ENCODE data around the gene GALR2. TPM values are rescaled to one million over a fixed set of nuclear protein-coding genes. Genes with fewer than 3 reads are reported as not detected.
A peak's percentile ranks its signal among the peaks of the same experiment; 100 is the strongest.
"Not testable (repeated sequence)": the region's sequence is repeated elsewhere in the genome, so short reads cannot be mapped to it uniquely, and the experiment has no call there.

Gene GALR2
- total and polyA plus RNA-seq, 4 donors = 0.20 to 0.44 (median 0.40) TPM; not detected in 1

- peak in 1 of 3 donors; percentile 37 for DNase-seq
- peaks cover 4 to 58% (median 50%) of the 10 kb centered on the region in 3 donors for H3K27me3 ChIP-seq (ENCODE audit: control insufficient read depth in 3 of 3, insufficient read depth in 3 of 3, low read length in 2 of 3)
- no peak overlapping the region for H3K4me3 ChIP-seq
- 4 to 5% methylated on average over 82 of the region's 82 CpGs for WGBS, 2 donors
- H3K4me1 ChIP-seq (ENCODE audit: control insufficient read depth in 5 of 5, insufficient read depth in 5 of 5, low read length in 5 of 5) = peaks cover 0 to 37% (median 13%) of the 10 kb centered on the region in 5 donors
- H3K9ac ChIP-seq (ENCODE audit: insufficient read depth in 1 of 2, low read length in 2 of 2) = no peak overlapping the region
- TF ChIP-seq, protein P1, sequence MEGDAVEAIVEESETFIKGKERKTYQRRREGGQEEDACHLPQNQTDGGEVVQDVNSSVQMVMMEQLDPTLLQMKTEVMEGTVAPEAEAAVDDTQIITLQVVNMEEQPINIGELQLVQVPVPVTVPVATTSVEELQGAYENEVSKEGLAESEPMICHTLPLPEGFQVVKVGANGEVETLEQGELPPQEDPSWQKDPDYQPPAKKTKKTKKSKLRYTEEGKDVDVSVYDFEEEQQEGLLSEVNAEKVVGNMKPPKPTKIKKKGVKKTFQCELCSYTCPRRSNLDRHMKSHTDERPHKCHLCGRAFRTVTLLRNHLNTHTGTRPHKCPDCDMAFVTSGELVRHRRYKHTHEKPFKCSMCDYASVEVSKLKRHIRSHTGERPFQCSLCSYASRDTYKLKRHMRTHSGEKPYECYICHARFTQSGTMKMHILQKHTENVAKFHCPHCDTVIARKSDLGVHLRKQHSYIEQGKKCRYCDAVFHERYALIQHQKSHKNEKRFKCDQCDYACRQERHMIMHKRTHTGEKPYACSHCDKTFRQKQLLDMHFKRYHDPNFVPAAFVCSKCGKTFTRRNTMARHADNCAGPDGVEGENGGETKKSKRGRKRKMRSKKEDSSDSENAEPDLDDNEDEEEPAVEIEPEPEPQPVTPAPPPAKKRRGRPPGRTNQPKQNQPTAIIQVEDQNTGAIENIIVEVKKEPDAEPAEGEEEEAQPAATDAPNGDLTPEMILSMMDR (IDR thresholded peaks at IDR 0.05; ENCODE audit: control extremely low read depth, extremely low read depth) = no peak
- no peak overlapping the region for H3K27ac ChIP-seq (ENCODE audit: low read depth in 1 of 2, low read length in 1 of 2)
- no peak for ATAC-seq (ENCODE audit: insufficient read depth, low FRiP score)
- H3K36me3 ChIP-seq (ENCODE audit: control insufficient read depth in 4 of 4, insufficient read depth in 4 of 4, low read length in 4 of 4) = peaks cover 0 to 2% (median 0%) of the 10 kb centered on the region in 4 donors
- H3K9me3 ChIP-seq (ENCODE audit: control insufficient read depth in 4 of 4, insufficient read depth in 3 of 4, low read length in 3 of 4) = peaks cover 0 to 8% (median 0%) of the 10 kb centered on the region in 4 donors
Observed at GRCh38 chr17:76076765-76077583, 2.4 kb downstream of the GALR2 start.

DNA sequence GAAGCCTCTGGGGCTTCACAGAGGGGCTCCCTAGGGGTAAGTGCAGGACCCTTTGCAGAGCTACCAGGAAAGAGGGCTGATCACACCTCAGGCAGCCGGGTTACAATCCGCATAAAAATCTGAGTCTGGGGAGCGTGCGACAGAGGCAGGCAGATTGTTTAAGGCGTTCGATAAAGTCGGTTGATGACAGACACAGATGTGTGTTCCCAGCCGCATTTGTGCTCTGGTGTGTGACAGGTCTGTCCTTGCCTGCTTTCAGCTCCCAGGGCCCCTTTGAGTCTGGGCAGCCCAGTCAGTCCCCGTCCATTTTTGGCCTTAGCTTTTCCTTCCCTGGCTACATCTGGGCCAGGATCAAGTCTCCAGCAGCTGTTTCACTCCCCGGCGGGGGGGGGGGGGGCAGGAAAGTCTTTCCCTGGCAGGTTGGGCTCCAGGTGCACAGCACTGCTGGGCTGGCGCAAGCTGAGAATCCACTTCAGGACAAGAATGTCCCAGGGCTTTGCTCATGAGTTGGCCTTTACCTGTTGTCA lies 3.1 kb downstream of the GALR2 start:
- ATAC-seq (ENCODE audit: insufficient read depth, low FRiP score) (no peak), DNase-seq (no peak)
- Histone ChIP-seq H3K9me3 (ENCODE audit: control insufficient read depth in 4 of 4, insufficient read depth in 3 of 4, low read length in 3 of 4) (peaks cover 0 to 8% (median 0%) of the 10 kb centered on the region in 4 donors), H3K4me3 (no peak overlapping the region), H3K9ac (ENCODE audit: insufficient read depth in 1 of 2, low read length in 2 of 2) (no peak overlapping the region), H3K27ac (ENCODE audit: low read depth in 1 of 2, low read length in 1 of 2) (no peak overlapping the region), H3K27me3 (ENCODE audit: control insufficient read depth in 3 of 3, insufficient read depth in 3 of 3, low read length in 2 of 3) (peaks cover 4 to 58% (median 50%) of the 10 kb centered on the region in 3 donors), H3K4me1 (ENCODE audit: control insufficient read depth in 5 of 5, insufficient read depth in 5 of 5, low read length in 5 of 5) (peaks cover 0 to 42% (median 13%) of the 10 kb centered on the region in 5 donors), H3K36me3 (ENCODE audit: control insufficient read depth in 4 of 4, insufficient read depth in 4 of 4, low read length in 4 of 4) (peaks cover 0 to 8% (median 2%) of the 10 kb centered on the region in 4 donors)
- TF ChIP-seq, protein P1 (IDR thresholded peaks at IDR 0.05; ENCODE audit: control extremely low read depth, extremely low read depth) = no peak
- 23 to 30% methylated on average over 10 to 12 of the region's 12 CpGs for WGBS, 2 donors

GRCh38 chr17:76078370-76078769 lies 3.8 kb downstream of the GALR2 start:
- H3K36me3 ChIP-seq (ENCODE audit: control insufficient read depth in 4 of 4, insufficient read depth in 4 of 4, low read length in 4 of 4) = peaks cover 0 to 15% (median 5%) of the 10 kb centered on the region in 4 donors
- WGBS, 2 donors = 28 to 38% methylated on average over 5 of the region's 5 CpGs

More at GRCh38 chr17:76078370-76078769, 3.8 kb downstream of the GALR2 start:
- DNase-seq; H3K27ac ChIP-seq (ENCODE audit: low read depth in 1 of 2, low read length in 1 of 2); H3K9me3 ChIP-seq (ENCODE audit: control insufficient read depth in 4 of 4, insufficient read depth in 3 of 4, low read length in 3 of 4); H3K9ac ChIP-seq (ENCODE audit: insufficient read depth in 1 of 2, low read length in 2 of 2); H3K4me3 ChIP-seq; ATAC-seq (ENCODE audit: insufficient read depth, low FRiP score): not testable (repeated sequence)
- peaks cover 0 to 46% (median 13%) of the 10 kb centered on the region in 5 donors for H3K4me1 ChIP-seq (ENCODE audit: control insufficient read depth in 5 of 5, insufficient read depth in 5 of 5, low read length in 5 of 5)
- peaks cover 4 to 58% (median 50%) of the 10 kb centered on the region in 3 donors for H3K27me3 ChIP-seq (ENCODE audit: control insufficient read depth in 3 of 3, insufficient read depth in 3 of 3, low read length in 2 of 3)

Measured in lung (tissue), 12 donors.